HepG2 (cell line): ENCODE data around the gene TMEM221. TPM values are rescaled to one million over a fixed set of nuclear protein-coding genes. Genes with fewer than 3 reads are reported as not detected.

Source experiments
- IRX3 ChIP-seq: sonication (generic); formaldehyde crosslinking; IDR thresholded peaks from 2 replicates; pipeline ENCODE4 v1.8.1; 2023; ENCODE audit warnings: mild to moderate bottlenecking, low read depth, missing genetic modification reagents, borderline replicate concordance
- PAWR ChIP-seq: sonication (generic); formaldehyde crosslinking; IDR thresholded peaks from 2 replicates; pipeline ENCODE4 v1.4.0; 2020; ENCODE audit warnings: missing genetic modification reagents, mild to moderate bottlenecking, borderline replicate concordance
- PITX1 ChIP-seq: sonication (generic); formaldehyde crosslinking; IDR thresholded peaks from 2 replicates; pipeline ENCODE4 v1.5.1; 2020; ENCODE audit warnings: mild to moderate bottlenecking, missing genetic modification reagents
- PTBP1 ChIP-seq: fragments of 200-400 bp; formaldehyde crosslinking; IDR thresholded peaks from 2 replicates; pipeline ENCODE4 v1.6.1; 2018; ENCODE audit warnings: low read length, low read depth; ENCODE audit not compliant: poor library complexity, severe bottlenecking
- SALL1 ChIP-seq: sonication (generic); formaldehyde crosslinking; IDR thresholded peaks from 2 replicates; pipeline ENCODE4 v1.8.0; 2022; ENCODE audit warnings: mild to moderate bottlenecking, missing genetic modification reagents
- SCMH1 ChIP-seq: sonication (generic); formaldehyde crosslinking; IDR thresholded peaks from 2 replicates; pipeline ENCODE4 v1.9.0; 2021; ENCODE audit warnings: missing genetic modification reagents, mild to moderate bottlenecking, borderline replicate concordance
- SNAI1 ChIP-seq: sonication (generic); formaldehyde crosslinking; IDR thresholded peaks from 2 replicates; pipeline ENCODE4 v1.5.0; 2020; ENCODE audit warnings: mild to moderate bottlenecking, missing genetic modification reagents, borderline replicate concordance
- TCF12 ChIP-seq, 2 experiments: fragments of 450-650 bp in 1 of 2; sonication (generic) in 1 of 2; formaldehyde crosslinking in 1 of 2; IDR thresholded peaks; 2 replicates each; pipeline versions ENCODE4 v1.6.1 to v1.8.0; 2017 to 2022; ENCODE audit warnings: antibody characterized with exemption in 1 of 2, mild to moderate bottlenecking in 1 of 2, missing genetic modification reagents in 1 of 2, moderate library complexity in 1 of 2
- WIZ ChIP-seq: sonication (generic); formaldehyde crosslinking; IDR thresholded peaks from 2 replicates; pipeline ENCODE4 v1.5.1; 2020; ENCODE audit warnings: mild to moderate bottlenecking, missing genetic modification reagents
- ZBTB8A ChIP-seq: sonication (generic); formaldehyde crosslinking; IDR thresholded peaks from 2 replicates; pipeline ENCODE4 v1.4.0; 2020; ENCODE audit warnings: mild to moderate bottlenecking, low read depth, missing genetic modification reagents, borderline replicate concordance
- ZNF605 ChIP-seq: sonication (generic); formaldehyde crosslinking; IDR thresholded peaks from 2 replicates; pipeline ENCODE4 v1.8.0; 2022; ENCODE audit warnings: mild to moderate bottlenecking, missing genetic modification reagents
- polyA plus RNA-seq, 8 experiments: library from polyadenylated mRNA; depleted of rRNA in 3 of 8; stranded (reverse) in 7 of 8; unstranded in 1 of 8; fragments of >200 nt; fragmentation: Illumina TruSeq in 4 of 8; extraction: Trizol in 4 of 8; gene quantifications; 2 replicates each; pipeline versions ENCODE4 v1.2.1 to v1.2.3, GENCODE V29; 2011 to 2016; ENCODE audit warnings: low read depth in 4 of 8, missing spikeins in 1 of 8, mixed read lengths in 1 of 8; ENCODE audit not compliant: insufficient read depth in 1 of 8
- total RNA-seq, 5 experiments: library from RNA; depleted of rRNA; stranded (reverse); fragments of >200 nt; fragmentation: Illumina TruSeq; extraction: Trizol; gene quantifications; 2 replicates each; pipeline ENCODE4 v1.2.3, GENCODE V29; 2016; ENCODE audit warnings: low read depth in 1 of 5
- TF ChIP-seq, protein P1 (sequence below): sonication (generic); formaldehyde crosslinking; IDR thresholded peaks from 2 replicates; pipeline ENCODE4 v1.9.0; 2021; ENCODE audit warnings: missing genetic modification reagents, mild to moderate bottlenecking, borderline replicate concordance
- TF ChIP-seq, protein P2 (sequence below): sonication (generic); formaldehyde crosslinking; IDR thresholded peaks from 2 replicates; pipeline ENCODE4 v1.4.0; 2020; ENCODE audit warnings: missing genetic modification reagents
- TF ChIP-seq, protein P3 (sequence below): sonication (generic); formaldehyde crosslinking; IDR thresholded peaks from 2 replicates; pipeline ENCODE4 v1.4.0; 2020; ENCODE audit warnings: missing genetic modification reagents
- TF ChIP-seq, protein P4 (sequence below): fragments of 450-650 bp; IDR thresholded peaks from 2 replicates; pipeline ENCODE4 v1.6.1; 2016
- TF ChIP-seq, protein P5 (sequence below): sonication (generic); formaldehyde crosslinking; IDR thresholded peaks from 2 replicates; pipeline ENCODE4 v1.8.0; 2022; ENCODE audit warnings: missing genetic modification reagents, mild to moderate bottlenecking, inconsistent platforms, borderline replicate concordance

Gene TMEM221
- total and polyA plus RNA-seq, 2 of the 13 experiments (the other 11 are each of a cell fraction or from before 2014, with no cell fraction given), result 0.33 to 0.77 TPM

DNA sequence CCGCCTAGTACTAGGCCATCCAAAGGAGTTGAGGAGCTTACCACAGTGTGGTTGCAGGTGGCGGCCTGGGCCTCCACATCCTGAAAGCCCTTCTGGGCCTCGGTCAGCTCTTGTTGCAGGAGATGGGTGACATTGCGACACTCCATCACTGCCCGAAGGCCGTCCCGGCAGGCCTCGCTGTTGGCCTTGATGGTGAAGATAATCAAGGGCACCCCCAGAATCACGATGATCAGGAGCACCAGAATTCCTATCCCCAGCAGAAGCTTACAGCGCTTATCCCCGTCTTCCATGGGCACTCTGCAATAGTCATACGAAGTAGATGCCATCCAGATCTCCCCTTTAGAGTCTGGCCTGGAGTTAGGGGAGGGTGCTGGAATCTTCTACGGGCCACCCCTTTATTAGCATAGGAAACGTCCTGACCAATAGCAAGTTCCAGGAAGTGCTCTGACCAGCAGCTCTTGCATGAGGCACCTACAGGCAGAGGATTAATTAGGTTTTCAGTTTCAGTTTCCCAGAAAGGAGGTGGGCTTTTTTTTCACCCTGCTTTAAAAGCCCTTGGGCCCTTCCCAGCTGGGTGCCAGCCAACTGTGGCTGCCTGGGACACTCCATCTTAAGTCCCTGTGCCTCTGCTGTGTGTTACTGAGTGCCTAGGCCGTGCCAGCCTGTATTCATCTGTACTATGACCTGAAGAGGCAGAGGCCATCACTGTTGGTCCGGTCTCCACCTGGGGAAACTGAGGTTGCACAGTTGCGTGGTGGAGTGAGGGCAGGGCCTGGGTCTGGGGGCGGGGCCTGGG lies 43.0 kb downstream of the TMEM221 start, which contains the start of gene BST2 (continued):
- TF ChIP-seq TCF12 (IDR thresholded peaks at IDR 0.05), result no peak
- TF ChIP-seq TCF12 (CRISPR knock-in tag; IDR thresholded peaks at IDR 0.05), result no peak
- no peak for TF ChIP-seq SCMH1 (CRISPR knock-in tag)
- TF ChIP-seq, protein P1, sequence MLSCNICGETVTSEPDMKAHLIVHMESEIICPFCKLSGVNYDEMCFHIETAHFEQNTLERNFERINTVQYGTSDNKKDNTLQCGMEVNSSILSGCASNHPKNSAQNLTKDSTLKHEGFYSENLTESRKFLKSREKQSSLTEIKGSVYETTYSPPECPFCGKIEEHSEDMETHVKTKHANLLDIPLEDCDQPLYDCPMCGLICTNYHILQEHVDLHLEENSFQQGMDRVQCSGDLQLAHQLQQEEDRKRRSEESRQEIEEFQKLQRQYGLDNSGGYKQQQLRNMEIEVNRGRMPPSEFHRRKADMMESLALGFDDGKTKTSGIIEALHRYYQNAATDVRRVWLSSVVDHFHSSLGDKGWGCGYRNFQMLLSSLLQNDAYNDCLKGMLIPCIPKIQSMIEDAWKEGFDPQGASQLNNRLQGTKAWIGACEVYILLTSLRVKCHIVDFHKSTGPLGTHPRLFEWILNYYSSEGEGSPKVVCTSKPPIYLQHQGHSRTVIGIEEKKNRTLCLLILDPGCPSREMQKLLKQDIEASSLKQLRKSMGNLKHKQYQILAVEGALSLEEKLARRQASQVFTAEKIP (CRISPR knock-in tag), result no peak
- TF ChIP-seq PAWR, result no peak
- TF ChIP-seq, protein P2, sequence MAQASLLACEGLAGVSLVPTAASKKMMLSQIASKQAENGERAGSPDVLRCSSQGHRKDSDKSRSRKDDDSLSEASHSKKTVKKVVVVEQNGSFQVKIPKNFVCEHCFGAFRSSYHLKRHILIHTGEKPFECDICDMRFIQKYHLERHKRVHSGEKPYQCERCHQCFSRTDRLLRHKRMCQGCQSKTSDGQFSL (CRISPR knock-in tag), result no peak
- TF ChIP-seq SNAI1 (CRISPR knock-in tag), result no peak
- peak; percentile 58 for TF ChIP-seq ZNF605 (CRISPR knock-in tag)
- TF ChIP-seq ZBTB8A (CRISPR knock-in tag), result no peak
- no peak for TF ChIP-seq IRX3
- TF ChIP-seq, protein P3, sequence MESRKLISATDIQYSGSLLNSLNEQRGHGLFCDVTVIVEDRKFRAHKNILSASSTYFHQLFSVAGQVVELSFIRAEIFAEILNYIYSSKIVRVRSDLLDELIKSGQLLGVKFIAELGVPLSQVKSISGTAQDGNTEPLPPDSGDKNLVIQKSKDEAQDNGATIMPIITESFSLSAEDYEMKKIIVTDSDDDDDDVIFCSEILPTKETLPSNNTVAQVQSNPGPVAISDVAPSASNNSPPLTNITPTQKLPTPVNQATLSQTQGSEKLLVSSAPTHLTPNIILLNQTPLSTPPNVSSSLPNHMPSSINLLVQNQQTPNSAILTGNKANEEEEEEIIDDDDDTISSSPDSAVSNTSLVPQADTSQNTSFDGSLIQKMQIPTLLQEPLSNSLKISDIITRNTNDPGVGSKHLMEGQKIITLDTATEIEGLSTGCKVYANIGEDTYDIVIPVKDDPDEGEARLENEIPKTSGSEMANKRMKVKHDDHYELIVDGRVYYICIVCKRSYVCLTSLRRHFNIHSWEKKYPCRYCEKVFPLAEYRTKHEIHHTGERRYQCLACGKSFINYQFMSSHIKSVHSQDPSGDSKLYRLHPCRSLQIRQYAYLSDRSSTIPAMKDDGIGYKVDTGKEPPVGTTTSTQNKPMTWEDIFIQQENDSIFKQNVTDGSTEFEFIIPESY (CRISPR knock-in tag), result no peak
- no peak for TF ChIP-seq PTBP1
- TF ChIP-seq, protein P4, sequence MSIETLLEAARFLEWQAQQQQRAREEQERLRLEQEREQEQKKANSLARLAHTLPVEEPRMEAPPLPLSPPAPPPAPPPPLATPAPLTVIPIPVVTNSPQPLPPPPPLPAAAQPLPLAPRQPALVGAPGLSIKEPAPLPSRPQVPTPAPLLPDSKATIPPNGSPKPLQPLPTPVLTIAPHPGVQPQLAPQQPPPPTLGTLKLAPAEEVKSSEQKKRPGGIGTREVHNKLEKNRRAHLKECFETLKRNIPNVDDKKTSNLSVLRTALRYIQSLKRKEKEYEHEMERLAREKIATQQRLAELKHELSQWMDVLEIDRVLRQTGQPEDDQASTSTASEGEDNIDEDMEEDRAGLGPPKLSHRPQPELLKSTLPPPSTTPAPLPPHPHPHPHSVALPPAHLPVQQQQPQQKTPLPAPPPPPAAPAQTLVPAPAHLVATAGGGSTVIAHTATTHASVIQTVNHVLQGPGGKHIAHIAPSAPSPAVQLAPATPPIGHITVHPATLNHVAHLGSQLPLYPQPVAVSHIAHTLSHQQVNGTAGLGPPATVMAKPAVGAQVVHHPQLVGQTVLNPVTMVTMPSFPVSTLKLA, result no peak
- TF ChIP-seq, protein P5, sequence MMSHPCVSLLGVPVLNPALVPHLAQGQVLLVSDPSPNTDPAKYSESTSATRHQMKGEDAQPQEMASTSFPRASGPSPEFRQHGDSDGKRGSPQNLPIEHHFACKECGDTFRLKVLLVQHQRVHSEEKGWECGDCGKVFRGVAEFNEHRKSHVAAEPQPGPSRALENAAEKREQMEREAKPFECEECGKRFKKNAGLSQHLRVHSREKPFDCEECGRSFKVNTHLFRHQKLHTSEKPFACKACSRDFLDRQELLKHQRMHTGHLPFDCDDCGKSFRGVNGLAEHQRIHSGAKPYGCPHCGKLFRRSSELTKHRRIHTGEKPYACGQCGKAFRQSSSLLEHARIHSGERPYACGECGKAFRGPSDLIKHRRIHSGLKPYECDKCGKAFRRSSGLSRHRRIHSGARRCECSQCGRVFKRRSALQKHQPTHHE (CRISPR knock-in tag), result no peak
- TF ChIP-seq SALL1 (CRISPR knock-in tag), result peak; percentile 27; the same call in 1 of the 2 replicates
- TF ChIP-seq WIZ (CRISPR knock-in tag), result no peak
- peak; percentile 75 for TF ChIP-seq PITX1 (CRISPR knock-in tag)
